ENCODE results near the gene DIP2C. TPM values are rescaled to one million over a fixed set of nuclear protein-coding genes. Genes with fewer than 3 reads are reported as not detected.

DIP2C gene
- total RNA-seq, 3 donors from 2014 or later, result 17.1 to 48.2 (median 20.3) TPM

GRCh38 chr10:510415-510881, 179.0 kb downstream of the DIP2C start:
- no peak overlapping the region for H3K27ac ChIP-seq
- TF ChIP-seq POLR2A (IDR thresholded peaks at IDR 0.05) (no peak), POLR2AphosphoS5 (IDR thresholded peaks at IDR 0.05) (no peak), CTCF (IDR thresholded peaks at IDR 0.05) (no peak)
- intact Hi-C loops (cut with DNase I; ENCODE audit: low total_unique reads), result no loop called here
- H3K36me3 ChIP-seq, result no peaks in the 10 kb centered on the region
- no peaks in the 10 kb centered on the region for H3K9me3 ChIP-seq
- H3K27me3 ChIP-seq, result no peaks in the 10 kb centered on the region
- no peak for DNase-seq (ENCODE audit: low spot score in 2 of 2)
- H3K4me3 ChIP-seq, result no peak overlapping the region
- peaks cover 0 to 5% of the 10 kb centered on the region in 2 donors for H3K4me1 ChIP-seq

- no peaks in the 10 kb centered on the region for H3K36me3 ChIP-seq
- intact Hi-C loops (cut with DNase I; ENCODE audit: low total_unique reads), result loop anchor here (10.0 kb wide), 1 partner anchor 275 kb away; no protein-coding TSS in a partner anchor
- no peak for DNase-seq (ENCODE audit: low spot score in 2 of 2)
- H3K27ac ChIP-seq, result no peak overlapping the region
- TF ChIP-seq POLR2AphosphoS5 (IDR thresholded peaks at IDR 0.05) (no peak), POLR2A (IDR thresholded peaks at IDR 0.05) (no peak), CTCF (IDR thresholded peaks at IDR 0.05) (no peak)
- H3K4me1 ChIP-seq, result peaks cover 0 to 5% of the 10 kb centered on the region in 2 donors
- no peaks in the 10 kb centered on the region for H3K9me3 ChIP-seq
- H3K4me3 ChIP-seq, result no peak overlapping the region
- H3K27me3 ChIP-seq, result no peaks in the 10 kb centered on the region
Measured at GRCh38 chr10:509361-510102, 179.9 kb downstream of the DIP2C start.

GRCh38 chr10:508726-509125, 180.7 kb downstream of the DIP2C start:
- H3K27me3 ChIP-seq, result no peaks in the 10 kb centered on the region
- no peaks in the 10 kb centered on the region for H3K36me3 ChIP-seq
- H3K4me3 ChIP-seq, result no peak overlapping the region
- TF ChIP-seq POLR2AphosphoS5 (IDR thresholded peaks at IDR 0.05) (no peak), POLR2A (IDR thresholded peaks at IDR 0.05) (no peak), CTCF (IDR thresholded peaks at IDR 0.05) (no peak)
- peaks cover 0 to 5% of the 10 kb centered on the region in 2 donors for H3K4me1 ChIP-seq
- DNase-seq (ENCODE audit: low spot score in 2 of 2), result peak in 1 of 2 donors; percentile 37
- H3K9me3 ChIP-seq, result no peaks in the 10 kb centered on the region
- no peak overlapping the region for H3K27ac ChIP-seq
- intact Hi-C loops (cut with DNase I; ENCODE audit: low total_unique reads), result loop anchor here (10.0 kb wide), 1 partner anchor 276 kb away; no protein-coding TSS in a partner anchor

GRCh38 chr10:507908-508444, 181.5 kb downstream of the DIP2C start:
- Histone ChIP-seq H3K9me3 (no peaks in the 10 kb centered on the region), H3K4me3 (no peak overlapping the region), H3K27me3 (no peaks in the 10 kb centered on the region), H3K4me1 (peaks cover 0 to 5% of the 10 kb centered on the region in 2 donors), H3K36me3 (no peaks in the 10 kb centered on the region), H3K27ac (no peak overlapping the region)
- TF ChIP-seq CTCF (IDR thresholded peaks at IDR 0.05) (no peak), POLR2A (IDR thresholded peaks at IDR 0.05) (no peak), POLR2AphosphoS5 (IDR thresholded peaks at IDR 0.05) (no peak)
- peak in 1 of 2 donors; percentile 28 for DNase-seq (ENCODE audit: low spot score in 2 of 2)
- intact Hi-C loops (cut with DNase I; ENCODE audit: low total_unique reads), result loop anchor here (10.0 kb wide), 1 partner anchor 277 kb away; no protein-coding TSS in a partner anchor

GRCh38 chr10:507355-507699, 182.1 kb downstream of the DIP2C start:
- TF ChIP-seq POLR2A (IDR thresholded peaks at IDR 0.05) (no peak), CTCF (IDR thresholded peaks at IDR 0.05) (no peak), POLR2AphosphoS5 (IDR thresholded peaks at IDR 0.05) (no peak)
- Histone ChIP-seq H3K4me1 (peaks cover 0 to 5% of the 10 kb centered on the region in 2 donors), H3K27ac (no peak overlapping the region), H3K4me3 (no peak overlapping the region), H3K27me3 (no peaks in the 10 kb centered on the region), H3K9me3 (no peaks in the 10 kb centered on the region), H3K36me3 (no peaks in the 10 kb centered on the region)
- DNase-seq (ENCODE audit: low spot score in 2 of 2), result peak in 1 of 2 donors; percentile 42
- intact Hi-C loops (cut with DNase I; ENCODE audit: low total_unique reads), result loop anchor here (10.0 kb wide), 1 partner anchor 277 kb away; no protein-coding TSS in a partner anchor
